WTC11 (cell line): Measurements from ENCODE around the gene FAR2. TPM values are rescaled to one million over a fixed set of nuclear protein-coding genes. Genes with fewer than 3 reads are reported as not detected.

Experiments
- ATAC-seq: fragments of 200-7000 bp; cut with Tn5 transposase; 2 replicates; pipeline ENCODE4 v1.10.0; 2021; ENCODE audit warnings: mild to moderate bottlenecking, moderate library complexity
- CTCF ChIA-PET: fragments of 300-600 bp; sonication (Branson Sonifier 250); formaldehyde crosslinking; loops from one replicate; lab custom pipeline; 2021; ENCODE audit warnings: antibody characterized with exemption; lab: Charles Lee
- POLR2A ChIA-PET: fragments of 350-600 bp; sonication (Branson Sonifier 250); formaldehyde crosslinking; loops from one replicate; lab custom pipeline; 2021; ENCODE audit warnings: antibody characterized with exemption; lab: Charles Lee
- DNase-seq: peaks from one replicate; pipeline ENCODE4 v3.0.0; 2021; ENCODE audit warnings: low spot score
- H3K27ac Mint-ChIP-seq: 2 replicates; pipeline ENCODE4 v1.8.0; 2021; ENCODE audit warnings: mixed read lengths
- H3K27me3 Mint-ChIP-seq: 2 replicates; pipeline ENCODE4 v1.8.0; 2021; ENCODE audit warnings: low read depth, mild to moderate bottlenecking, moderate library complexity, mixed read lengths
- H3K36me3 Mint-ChIP-seq: 2 replicates; pipeline ENCODE4 v1.8.0; 2021; ENCODE audit warnings: mixed read lengths
- H3K4me1 Mint-ChIP-seq: 2 replicates; pipeline ENCODE4 v1.8.0; 2022; ENCODE audit warnings: mixed read lengths
- H3K4me3 Mint-ChIP-seq: 2 replicates; pipeline ENCODE4 v1.8.0; 2021; ENCODE audit warnings: mild to moderate bottlenecking, moderate library complexity, mixed read lengths
- H3K9me3 Mint-ChIP-seq: 2 replicates; pipeline ENCODE4 v1.8.0; 2021; ENCODE audit warnings: mixed read lengths
- ATF6 ChIP-seq: sonication (generic); formaldehyde crosslinking; IDR thresholded peaks from 2 replicates; pipeline ENCODE4 v1.8.1; 2023; ENCODE audit warnings: mild to moderate bottlenecking, missing genetic modification reagents
- CREB1 ChIP-seq: sonication (generic); formaldehyde crosslinking; IDR thresholded peaks from 2 replicates; pipeline ENCODE4 v1.8.0; 2023; ENCODE audit warnings: mild to moderate bottlenecking, missing genetic modification reagents
- CTCF ChIP-seq: fragments of 200-600 bp; IDR thresholded peaks from 2 replicates; pipeline ENCODE4 v1.8.0; 2022; ENCODE audit warnings: antibody characterized with exemption
- ELF4 ChIP-seq: sonication (generic); formaldehyde crosslinking; IDR thresholded peaks from 2 replicates; pipeline ENCODE4 v1.8.1; 2022; ENCODE audit warnings: low read depth, mild to moderate bottlenecking, moderate library complexity, missing genetic modification reagents
- EMX1 ChIP-seq: fragments of 250-450 bp; sonication (Bioruptor Pico); IDR thresholded peaks from 2 replicates; pipeline ENCODE4 v1.8.0; 2021; ENCODE audit warnings: mild to moderate bottlenecking
- ESRRA ChIP-seq: sonication (generic); formaldehyde crosslinking; IDR thresholded peaks from 2 replicates; pipeline ENCODE4 v1.8.1; 2022; ENCODE audit warnings: mild to moderate bottlenecking, missing genetic modification reagents, borderline replicate concordance
- GRHL2 ChIP-seq: fragments of 250-450 bp; sonication (Bioruptor Pico); IDR thresholded peaks from 2 replicates; pipeline ENCODE4 v1.8.0; 2022; ENCODE audit warnings: mild to moderate bottlenecking, moderate library complexity; ENCODE audit not compliant: insufficient replicate concordance, severe bottlenecking
- MAX ChIP-seq: sonication (generic); formaldehyde crosslinking; IDR thresholded peaks from 2 replicates; pipeline ENCODE4 v1.8.0; 2022; ENCODE audit warnings: mild to moderate bottlenecking, missing genetic modification reagents
- MLX ChIP-seq: sonication (generic); formaldehyde crosslinking; IDR thresholded peaks from 2 replicates; pipeline ENCODE4 v1.8.1; 2023; ENCODE audit warnings: mild to moderate bottlenecking, missing genetic modification reagents, moderate library complexity
- MXD4 ChIP-seq: fragments of 250-450 bp; sonication (Bioruptor Pico); IDR thresholded peaks from 2 replicates; pipeline ENCODE4 v1.8.0; 2021; ENCODE audit warnings: mild to moderate bottlenecking, moderate library complexity, borderline replicate concordance
- NFE2L1 ChIP-seq: sonication (generic); formaldehyde crosslinking; IDR thresholded peaks from 2 replicates; pipeline ENCODE4 v1.8.1; 2023; ENCODE audit warnings: missing genetic modification reagents
- NR1H2 ChIP-seq: sonication (generic); formaldehyde crosslinking; IDR thresholded peaks from 2 replicates; pipeline ENCODE4 v1.9.0; 2021; ENCODE audit warnings: mild to moderate bottlenecking, moderate library complexity, missing genetic modification reagents
- PRDM15 ChIP-seq: sonication (generic); formaldehyde crosslinking; IDR thresholded peaks from 2 replicates; pipeline ENCODE4 v1.8.0; 2022; ENCODE audit warnings: missing genetic modification reagents
- PREB ChIP-seq: sonication (generic); formaldehyde crosslinking; IDR thresholded peaks from 2 replicates; pipeline ENCODE4 v1.8.1; 2022; ENCODE audit warnings: mild to moderate bottlenecking, missing genetic modification reagents, moderate library complexity, borderline replicate concordance
- STAT6 ChIP-seq: sonication (generic); formaldehyde crosslinking; conservative IDR thresholded peaks from 2 replicates; pipeline ENCODE4 v1.8.1; 2023; ENCODE audit warnings: mild to moderate bottlenecking, low read depth, missing genetic modification reagents, moderate library complexity
- TP53 ChIP-seq: sonication (generic); formaldehyde crosslinking; IDR thresholded peaks from 2 replicates; pipeline ENCODE4 v1.8.1; 2023; ENCODE audit warnings: mild to moderate bottlenecking, missing genetic modification reagents
- ZBTB21 ChIP-seq: sonication (generic); formaldehyde crosslinking; IDR thresholded peaks from 2 replicates; pipeline ENCODE4 v1.8.1; 2023; ENCODE audit warnings: mild to moderate bottlenecking, missing genetic modification reagents, borderline replicate concordance
- ZBTB43 ChIP-seq: sonication (generic); formaldehyde crosslinking; IDR thresholded peaks from 2 replicates; pipeline ENCODE4 v1.8.1; 2023; ENCODE audit warnings: mild to moderate bottlenecking, missing genetic modification reagents
- ZNF121 ChIP-seq: sonication (generic); formaldehyde crosslinking; IDR thresholded peaks from 2 replicates; pipeline ENCODE4 v1.8.0; 2023; ENCODE audit warnings: missing genetic modification reagents
- ZNF396 ChIP-seq: fragments of 250-450 bp; sonication (Bioruptor Pico); IDR thresholded peaks from 2 replicates; pipeline ENCODE4 v1.8.0; 2021; ENCODE audit warnings: mild to moderate bottlenecking, moderate library complexity, borderline replicate concordance
- ZNF416 ChIP-seq: fragments of 250-450 bp; sonication (Bioruptor Pico); IDR thresholded peaks from 2 replicates; pipeline ENCODE4 v1.9.0; 2021; ENCODE audit warnings: mild to moderate bottlenecking, inconsistent platforms
- total RNA-seq: library from RNA; stranded (reverse); gene quantifications from 3 replicates; pipeline ENCODE4 v1.2.3, GENCODE V29; 2021

FAR2 gene
- total RNA-seq, 1 experiment from 2014 or later: 20.0 TPM

- Mint-ChIP-seq H3K9me3 (peaks cover 19% of the 10 kb centered on the region), H3K27me3 (no peaks in the 10 kb centered on the region), H3K27ac (no peak overlapping the region), H3K4me1 (peaks cover 8% of the 10 kb centered on the region), H3K36me3 (peaks cover 4% of the 10 kb centered on the region), H3K4me3 (no peak overlapping the region)
- ChIA-PET POLR2A (no interaction called here), CTCF (no interaction called here)
- no peak for ATAC-seq
- DNase-seq: no peak
- TF ChIP-seq ESRRA (CRISPR knock-in tag): no peak
- no peak for TF ChIP-seq CREB1
- TF ChIP-seq EMX1 (CRISPR knock-in tag): no peak
- TF ChIP-seq ATF6 (CRISPR knock-in tag): no peak
- TF ChIP-seq ZNF121 (CRISPR knock-in tag): no peak
- TF ChIP-seq NR1H2: no peak
- no peak for TF ChIP-seq MLX (CRISPR knock-in tag)
- TF ChIP-seq ZNF396 (CRISPR knock-in tag): no peak
- TF ChIP-seq NFE2L1: no peak
- TF ChIP-seq MXD4: no peak
- no peak for TF ChIP-seq TP53 (CRISPR knock-in tag)
- TF ChIP-seq GRHL2 (CRISPR knock-in tag): no peak
- TF ChIP-seq CTCF: no peak
Observed at GRCh38 chr12:29286081-29286790, 137.2 kb downstream of the FAR2 start.

GRCh38 chr12:29287622-29288021 lies 138.5 kb downstream of the FAR2 start:
- no peak for ATAC-seq
- Mint-ChIP-seq H3K4me3 (no peak overlapping the region), H3K4me1 (peaks cover 8% of the 10 kb centered on the region), H3K36me3 (peaks cover 4% of the 10 kb centered on the region), H3K9me3 (peaks cover 19% of the 10 kb centered on the region), H3K27me3 (no peaks in the 10 kb centered on the region), H3K27ac (no peak overlapping the region)
- DNase-seq: no peak
- ChIA-PET CTCF (interaction anchor here (0.6 to 1.2 kb wide), 2 partner anchors 30 to 1480 kb away, joined by 3 read pairs; no protein-coding TSS in a partner anchor), POLR2A (no interaction called here)
- no peak for TF ChIP-seq ZBTB21
- TF ChIP-seq ELF4 (CRISPR knock-in tag): no peak
- TF ChIP-seq NR1H2: no peak
- TF ChIP-seq ZNF416 (CRISPR knock-in tag): no peak
- TF ChIP-seq PRDM15: no peak
- TF ChIP-seq ZNF396 (CRISPR knock-in tag): no peak
- no peak for TF ChIP-seq PREB (CRISPR knock-in tag)
- TF ChIP-seq STAT6: no peak
- TF ChIP-seq NFE2L1: no peak
- no peak for TF ChIP-seq MAX (CRISPR knock-in tag)
- no peak for TF ChIP-seq ZBTB43 (CRISPR knock-in tag)
